GM19455 (cell line): ENCODE measurements around the gene OR5H6.
"Not testable (repeated sequence)": the region's sequence is repeated elsewhere in the genome, so short reads cannot be mapped to it uniquely, and the experiment has no call there.

Source experiments
- ATAC-seq: cut with Tn5 transposase; IDR thresholded peaks from one replicate; pipeline ENCODE4 v1.9.1; 2021; ENCODE audit not compliant: unreplicated experiment

OR5H6 gene

GRCh38 chr3:98263944-98264343 is at the start of gene OR5H6:
Gene OR5H6, plus strand, starts transcription at chr3:98264244. Its CDS starts 89 bp downstream, at chr3:98264333.
- ATAC-seq, result no peak

- ATAC-seq, result no peak
Observed at GRCh38 chr3:98215051-98215450, 49.0 kb upstream of the OR5H6 start.

GRCh38 chr3:98223907-98224672 is 40.0 kb upstream of the OR5H6 start:
- ATAC-seq, result no peak

- ATAC-seq, result no peak
Observed at GRCh38 chr3:98232489-98232888, 31.6 kb upstream of the OR5H6 start.

- no peak for ATAC-seq
Observed at GRCh38 chr3:98233468-98233867, 30.6 kb upstream of the OR5H6 start.

GRCh38 chr3:98240131-98240530 is 23.9 kb upstream of the OR5H6 start:
- ATAC-seq, result no peak

- no peak for ATAC-seq
Observed at GRCh38 chr3:98242155-98242554, 21.9 kb upstream of the OR5H6 start.

- ATAC-seq, result no peak
Observed at GRCh38 chr3:98243843-98244242, 20.2 kb upstream of the OR5H6 start.

GRCh38 chr3:98246142-98246541 is 17.9 kb upstream of the OR5H6 start:
- no peak for ATAC-seq

- not testable (repeated sequence) for ATAC-seq
Observed at GRCh38 chr3:98256026-98256425, 8.0 kb upstream of the OR5H6 start.

- ATAC-seq, result no peak
Observed at GRCh38 chr3:98259707-98260106, 4.3 kb upstream of the OR5H6 start.

GRCh38 chr3:98262046-98262445 is 2.0 kb upstream of the OR5H6 start:
- no peak for ATAC-seq

GRCh38 chr3:98269846-98270245 is 5.8 kb downstream of the OR5H6 start:
- ATAC-seq, result no peak

GRCh38 chr3:98272126-98272525 is 8.1 kb downstream of the OR5H6 start:
- no peak for ATAC-seq

GRCh38 chr3:98274914-98275313 is 10.9 kb downstream of the OR5H6 start:
- ATAC-seq, result no peak

- no peak for ATAC-seq
Observed at GRCh38 chr3:98282205-98282604, 18.2 kb downstream of the OR5H6 start, which contains the start of gene OR5H2. Gene OR5H2, plus strand, starts transcription at chr3:98282505. Its CDS starts 398 bp downstream, at chr3:98282903.

- no peak for ATAC-seq
Observed at GRCh38 chr3:98290916-98291315, 26.9 kb downstream of the OR5H6 start.

GRCh38 chr3:98291332-98291957 is 27.4 kb downstream of the OR5H6 start:
- no peak for ATAC-seq
